ENCODE measurements around the gene UBL7. TPM values are rescaled to one million over a fixed set of nuclear protein-coding genes. Genes with fewer than 3 reads are reported as not detected.

The UBL7 gene
- total and polyA plus RNA-seq, 10 of the 15 experiments (the other 5 are each of a cell fraction or from before 2014, with no cell fraction given): 25.9 to 145 (median 90.1) TPM

DNA sequence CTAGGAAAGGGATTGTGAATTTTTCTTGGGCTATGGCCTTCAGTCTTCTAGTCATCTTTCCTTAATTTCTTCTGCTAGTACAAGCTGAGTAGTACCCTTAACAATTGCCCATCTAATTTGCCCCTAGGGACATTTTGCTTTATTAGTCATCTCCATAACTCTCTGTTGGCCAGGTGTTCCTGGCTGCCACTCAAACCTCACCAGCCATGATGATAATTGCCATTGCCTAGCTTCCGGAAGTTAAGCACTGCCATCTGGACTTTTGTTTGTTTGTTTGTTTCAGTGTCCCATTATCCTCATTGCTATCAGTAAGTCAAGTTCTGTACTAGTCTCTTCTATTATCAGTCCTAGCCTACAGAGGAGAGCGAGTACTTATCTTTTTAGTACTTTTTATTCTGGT lies 36.6 kb upstream of the UBL7 start:
- ChIA-PET RAD21 (ENCODE audit: unreplicated experiment) (no interaction called here), POLR2A (no interaction called here), CTCF (interaction anchor here (0.7 to 1.3 kb wide), 2 partner anchors 8 to 123 kb away, joined by 3 read pairs; no protein-coding TSS in a partner anchor), SMC1A (ENCODE audit: uncharacterized antibody, unreplicated experiment) (interaction anchor here (0.7 to 1.1 kb wide), 2 partner anchors 20 to 37 kb away, joined by 3 read pairs; no protein-coding TSS in a partner anchor)
- no peak overlapping the region for H2AFZ ChIP-seq (ENCODE audit: control insufficient read depth, low read depth, low read length)
- DNase-seq (ENCODE audit: low read depth, low spot score) (peak; percentile 26), ATAC-seq (peak; percentile 75), FAIRE-seq (no peak)
- no peaks in the 10 kb centered on the region for H4K20me1 ChIP-seq (ENCODE audit: control insufficient read depth, insufficient read depth)
- H3K4me1 ChIP-seq (ENCODE audit: control insufficient read depth, insufficient read depth, low read length): no peaks in the 10 kb centered on the region
- in situ Hi-C loops (cut with MboI): no loop called here
- 50% methylated on average over 2 of the region's 2 CpGs for WGBS (ENCODE audit: insufficient coverage, insufficient replicate concordance, low lambda C conversion rate, missing lambda C conversion rate)
- H3K27me3 ChIP-seq (replicated peaks in 1 of 2; ENCODE audit: control insufficient read depth in 2 of 2, insufficient read depth in 2 of 2, low read length in 1 of 2): no peaks in the 10 kb centered on the region
- H3K79me2 ChIP-seq (ENCODE audit: control insufficient read depth, insufficient read depth, low read length): no peaks in the 10 kb centered on the region
- H3K4me2 ChIP-seq (ENCODE audit: control insufficient read depth, insufficient read depth): no peak overlapping the region
- intact Hi-C loops (cut with micrococcal nuclease; ENCODE audit: unreplicated experiment): no loop called here
- TF ChIP-seq, protein P1, sequence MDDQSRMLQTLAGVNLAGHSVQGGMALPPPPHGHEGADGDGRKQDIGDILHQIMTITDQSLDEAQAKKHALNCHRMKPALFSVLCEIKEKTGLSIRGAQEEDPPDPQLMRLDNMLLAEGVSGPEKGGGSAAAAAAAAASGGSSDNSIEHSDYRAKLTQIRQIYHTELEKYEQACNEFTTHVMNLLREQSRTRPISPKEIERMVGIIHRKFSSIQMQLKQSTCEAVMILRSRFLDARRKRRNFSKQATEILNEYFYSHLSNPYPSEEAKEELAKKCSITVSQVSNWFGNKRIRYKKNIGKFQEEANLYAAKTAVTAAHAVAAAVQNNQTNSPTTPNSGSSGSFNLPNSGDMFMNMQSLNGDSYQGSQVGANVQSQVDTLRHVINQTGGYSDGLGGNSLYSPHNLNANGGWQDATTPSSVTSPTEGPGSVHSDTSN (IDR thresholded peaks at IDR 0.05; ENCODE audit: insufficient replicate concordance, low read depth, low read length): peak; percentile 73
- TF ChIP-seq ZNF207 (IDR thresholded peaks at IDR 0.05; ENCODE audit: borderline replicate concordance) (no peak), CHD4 (IDR thresholded peaks at IDR 0.05) (no peak), RUNX3 (IDR thresholded peaks at IDR 0.05; ENCODE audit: low read length) (no peak), EZH2 (IDR thresholded peaks at IDR 0.05; ENCODE audit: borderline replicate concordance, control insufficient read depth, low read depth, low read length) (no peak), MTA3 (IDR thresholded peaks at IDR 0.05; ENCODE audit: borderline replicate concordance, low read length) (no peak), HCFC1 (IDR thresholded peaks at IDR 0.05; ENCODE audit: low read length) (no peak), RBBP5 (conservative IDR thresholded peaks at IDR 0.05) (no peak)
- TF ChIP-seq, protein P2, sequence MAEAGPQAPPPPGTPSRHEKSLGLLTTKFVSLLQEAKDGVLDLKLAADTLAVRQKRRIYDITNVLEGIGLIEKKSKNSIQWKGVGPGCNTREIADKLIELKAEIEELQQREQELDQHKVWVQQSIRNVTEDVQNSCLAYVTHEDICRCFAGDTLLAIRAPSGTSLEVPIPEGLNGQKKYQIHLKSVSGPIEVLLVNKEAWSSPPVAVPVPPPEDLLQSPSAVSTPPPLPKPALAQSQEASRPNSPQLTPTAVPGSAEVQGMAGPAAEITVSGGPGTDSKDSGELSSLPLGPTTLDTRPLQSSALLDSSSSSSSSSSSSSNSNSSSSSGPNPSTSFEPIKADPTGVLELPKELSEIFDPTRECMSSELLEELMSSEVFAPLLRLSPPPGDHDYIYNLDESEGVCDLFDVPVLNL (IDR thresholded peaks at IDR 0.05; ENCODE audit: low read depth, low read length): no peak
- TF ChIP-seq, protein P3, sequence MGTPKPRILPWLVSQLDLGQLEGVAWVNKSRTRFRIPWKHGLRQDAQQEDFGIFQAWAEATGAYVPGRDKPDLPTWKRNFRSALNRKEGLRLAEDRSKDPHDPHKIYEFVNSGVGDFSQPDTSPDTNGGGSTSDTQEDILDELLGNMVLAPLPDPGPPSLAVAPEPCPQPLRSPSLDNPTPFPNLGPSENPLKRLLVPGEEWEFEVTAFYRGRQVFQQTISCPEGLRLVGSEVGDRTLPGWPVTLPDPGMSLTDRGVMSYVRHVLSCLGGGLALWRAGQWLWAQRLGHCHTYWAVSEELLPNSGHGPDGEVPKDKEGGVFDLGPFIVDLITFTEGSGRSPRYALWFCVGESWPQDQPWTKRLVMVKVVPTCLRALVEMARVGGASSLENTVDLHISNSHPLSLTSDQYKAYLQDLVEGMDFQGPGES (IDR thresholded peaks at IDR 0.05): no peak
- TF ChIP-seq, protein P4, sequence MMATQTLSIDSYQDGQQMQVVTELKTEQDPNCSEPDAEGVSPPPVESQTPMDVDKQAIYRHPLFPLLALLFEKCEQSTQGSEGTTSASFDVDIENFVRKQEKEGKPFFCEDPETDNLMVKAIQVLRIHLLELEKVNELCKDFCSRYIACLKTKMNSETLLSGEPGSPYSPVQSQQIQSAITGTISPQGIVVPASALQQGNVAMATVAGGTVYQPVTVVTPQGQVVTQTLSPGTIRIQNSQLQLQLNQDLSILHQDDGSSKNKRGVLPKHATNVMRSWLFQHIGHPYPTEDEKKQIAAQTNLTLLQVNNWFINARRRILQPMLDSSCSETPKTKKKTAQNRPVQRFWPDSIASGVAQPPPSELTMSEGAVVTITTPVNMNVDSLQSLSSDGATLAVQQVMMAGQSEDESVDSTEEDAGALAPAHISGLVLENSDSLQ (IDR thresholded peaks at IDR 0.05): peak; percentile 94
- TF ChIP-seq, protein P5, sequence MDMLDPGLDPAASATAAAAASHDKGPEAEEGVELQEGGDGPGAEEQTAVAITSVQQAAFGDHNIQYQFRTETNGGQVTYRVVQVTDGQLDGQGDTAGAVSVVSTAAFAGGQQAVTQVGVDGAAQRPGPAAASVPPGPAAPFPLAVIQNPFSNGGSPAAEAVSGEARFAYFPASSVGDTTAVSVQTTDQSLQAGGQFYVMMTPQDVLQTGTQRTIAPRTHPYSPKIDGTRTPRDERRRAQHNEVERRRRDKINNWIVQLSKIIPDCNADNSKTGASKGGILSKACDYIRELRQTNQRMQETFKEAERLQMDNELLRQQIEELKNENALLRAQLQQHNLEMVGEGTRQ (IDR thresholded peaks at IDR 0.05; ENCODE audit: borderline replicate concordance, low read depth, low read length): no peak
- BruUV-seq (replicated peaks): TSS peak; percentile 40
- H3K36me3 ChIP-seq (ENCODE audit: control insufficient read depth in 2 of 2, insufficient read depth in 2 of 2, low read length in 1 of 2): no peaks in the 10 kb centered on the region
- no peak overlapping the region for H3K9ac ChIP-seq (ENCODE audit: control insufficient read depth, insufficient read depth, low read length)
- H3K4me3 ChIP-seq: no peak overlapping the region
- H3K27ac ChIP-seq (ENCODE audit: control insufficient read depth, insufficient read depth): no peak overlapping the region
- no peaks in the 10 kb centered on the region for H3K9me3 ChIP-seq (replicated peaks; ENCODE audit: control insufficient read depth, insufficient read depth, low read length)

Data from GM12878 (cell line).